Esophagus muscularis mucosa (tissue), 4 donors: ENCODE data around the gene SORCS2. TPM values are rescaled to one million over a fixed set of nuclear protein-coding genes. Genes with fewer than 3 reads are reported as not detected.

Experiments used
- DNase-seq: peaks from one replicate; pipeline ENCODE4 v3.0.0-alpha.2; 2017; ENCODE audit errors: extremely low spot score
- H3K27ac ChIP-seq, 4 donors: fragments of 200-600 bp; sonication (generic); replicated peaks in 1 of 4; 1 replicate in 3 of 4; 2 replicates in 1 of 4; pipeline ENCODE4 v1.5.1; 2016 to 2019; ENCODE audit warnings: mild to moderate bottlenecking in 1 of 4
- H3K27me3 ChIP-seq, 4 donors: fragments of 200-600 bp; sonication (generic); one replicate each; pipeline versions ENCODE4 v1.5.1 to v1.6.0; 2016 to 2019
- H3K36me3 ChIP-seq, 4 donors: fragments of 200-600 bp; sonication (generic); one replicate each; pipeline ENCODE4 v1.5.1; 2016 to 2019
- H3K4me1 ChIP-seq, 4 donors: fragments of 200-600 bp; sonication (generic); one replicate each; pipeline ENCODE4 v1.5.1; 2016 to 2019
- H3K4me3 ChIP-seq, 4 donors: fragments of 200-600 bp; sonication (generic); 1 replicate in 2 of 4; 2 replicates in 2 of 4; pipeline ENCODE4 v1.5.1; 2016 to 2019; ENCODE audit warnings: mild to moderate bottlenecking in 4 of 4, moderate library complexity in 1 of 4
- H3K9me3 ChIP-seq, 4 donors: fragments of 200-600 bp; sonication (generic); 1 replicate in 3 of 4; 2 replicates in 1 of 4; pipeline ENCODE4 v1.5.1; 2016 to 2019
- CTCF ChIP-seq, 3 experiments: fragments of 200-600 bp in 2 of 3; fragments of 450-650 bp in 1 of 3; sonication (generic) in 2 of 3; IDR thresholded peaks; one replicate each; pipeline ENCODE4 v1.5.1; 2017 to 2019; ENCODE audit warnings: antibody characterized with exemption in 3 of 3, mild to moderate bottlenecking in 2 of 3, moderate library complexity in 1 of 3
- EP300 ChIP-seq: sonication (generic); formaldehyde crosslinking; IDR thresholded peaks from one replicate; pipeline ENCODE4 v1.6.1; 2017; ENCODE audit warnings: antibody characterized with exemption
- POLR2A ChIP-seq: fragments of 450-650 bp; IDR thresholded peaks from one replicate; pipeline ENCODE4 v1.6.1; 2017; ENCODE audit warnings: antibody characterized with exemption, moderate library complexity, mild to moderate bottlenecking, low read depth
- POLR2AphosphoS5 ChIP-seq, 2 donors: sonication (generic); formaldehyde crosslinking; IDR thresholded peaks; one replicate each; pipeline ENCODE4 v1.6.1; 2017; ENCODE audit warnings: antibody characterized with exemption in 2 of 2
- WGBS: methylation state at CpG from one replicate; pipeline ENCODE4 v1.1.5; 2018; 5-methylcytosine and 5-hydroxymethylcytosine counted together
- intact Hi-C: fragments of 100-400 bp; cut with DNase I; formaldehyde crosslinking; loops from one replicate; pipeline ENCODE4 v1.15.1; 2023
- total RNA-seq, 4 donors: library from RNA; depleted of rRNA; stranded (reverse); fragments of >200 nt; gene quantifications; one replicate each; pipeline versions ENCODE4 v1.1.0 to v1.2.1, GENCODE V29; 2016

The SORCS2 gene
- total RNA-seq, 4 donors from 2014 or later = 3.3 to 10.1 (median 4.3) TPM

- Histone ChIP-seq H3K4me1 (no peaks in the 10 kb centered on the region), H3K4me3 (no peak overlapping the region), H3K9me3 (no peaks in the 10 kb centered on the region), H3K36me3 (no peaks in the 10 kb centered on the region), H3K27ac (no peak overlapping the region), H3K27me3 (no peaks in the 10 kb centered on the region)
- WGBS = 80% methylated on average over 3 of the region's 3 CpGs
- intact Hi-C loops = no loop called here
- no peak for TF ChIP-seq POLR2AphosphoS5 (IDR thresholded peaks at IDR 0.05)
- TF ChIP-seq EP300 = no peak
- no peak for TF ChIP-seq POLR2A
- no peak for TF ChIP-seq CTCF (IDR thresholded peaks at IDR 0.05)
- DNase-seq = no peak
Measured at GRCh38 chr4:7585768-7586167, 393.4 kb downstream of the SORCS2 start.

GRCh38 chr4:7587433-7588405 lies 395.4 kb downstream of the SORCS2 start:
- Histone ChIP-seq H3K9me3 (no peaks in the 10 kb centered on the region), H3K4me1 (no peaks in the 10 kb centered on the region), H3K4me3 (no peak overlapping the region), H3K36me3 (no peaks in the 10 kb centered on the region), H3K27me3 (no peaks in the 10 kb centered on the region), H3K27ac (no peak overlapping the region)
- 79% methylated on average over 21 of the region's 23 CpGs for WGBS
- TF ChIP-seq POLR2A (no peak), EP300 (no peak), CTCF (IDR thresholded peaks at IDR 0.05) (no peak), POLR2AphosphoS5 (IDR thresholded peaks at IDR 0.05) (no peak)
- intact Hi-C loops = no loop called here
- no peak for DNase-seq

- Histone ChIP-seq H3K9me3 (no peaks in the 10 kb centered on the region), H3K4me3 (no peak overlapping the region), H3K27ac (no peak overlapping the region), H3K36me3 (no peaks in the 10 kb centered on the region), H3K27me3 (no peaks in the 10 kb centered on the region), H3K4me1 (no peaks in the 10 kb centered on the region)
- WGBS = 70% methylated on average over 7 of the region's 7 CpGs
- intact Hi-C loops = no loop called here
- no peak for DNase-seq
- TF ChIP-seq POLR2A (no peak), CTCF (IDR thresholded peaks at IDR 0.05) (no peak), EP300 (no peak), POLR2AphosphoS5 (IDR thresholded peaks at IDR 0.05) (no peak)
Measured at GRCh38 chr4:7590189-7590588, 397.9 kb downstream of the SORCS2 start.

DNA sequence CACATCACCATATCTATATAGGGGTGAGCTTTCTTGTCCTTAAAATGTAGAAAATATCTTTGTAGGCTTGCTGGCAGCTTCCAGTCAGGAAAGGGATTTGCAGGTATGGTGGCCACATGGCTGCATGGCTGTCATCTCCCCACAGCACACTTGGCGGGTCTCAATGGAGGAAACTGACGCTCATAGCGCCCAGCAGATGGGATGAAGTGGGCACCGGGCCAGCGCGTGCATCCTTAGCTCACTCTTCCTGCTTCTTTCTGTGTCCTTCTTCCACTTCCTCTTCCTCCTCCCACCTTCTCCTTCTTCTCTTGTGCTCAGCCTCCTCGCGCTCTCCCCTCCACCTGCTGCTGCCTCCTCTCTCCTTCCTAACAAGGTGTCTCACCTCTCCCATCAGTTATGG lies 398.6 kb downstream of the SORCS2 start:
- Histone ChIP-seq H3K4me3 (no peak overlapping the region), H3K27ac (no peak overlapping the region), H3K27me3 (no peaks in the 10 kb centered on the region), H3K4me1 (no peaks in the 10 kb centered on the region), H3K9me3 (no peaks in the 10 kb centered on the region), H3K36me3 (no peaks in the 10 kb centered on the region)
- intact Hi-C loops = no loop called here
- DNase-seq = no peak
- TF ChIP-seq POLR2AphosphoS5 (IDR thresholded peaks at IDR 0.05) = no peak
- no peak for TF ChIP-seq EP300
- TF ChIP-seq CTCF (IDR thresholded peaks at IDR 0.05) = no peak
- TF ChIP-seq POLR2A = no peak
- 95% methylated on average over 8 of the region's 8 CpGs for WGBS
